Thymus (tissue), 11 donors: ENCODE data around the gene ZNF425. TPM values are rescaled to one million over a fixed set of nuclear protein-coding genes. Genes with fewer than 3 reads are reported as not detected.
"Not testable (repeated sequence)": the region's sequence is repeated elsewhere in the genome, so short reads cannot be mapped to it uniquely, and the experiment has no call there.

Experiments
- DNase-seq, 9 donors: peaks; one replicate each; pipeline ENCODE4 v3.0.0-alpha.2; 2013; ENCODE audit warnings: low spot score in 9 of 9, low read depth in 6 of 9, missing footprints in 1 of 9
- H3K27ac ChIP-seq, 2 donors: one replicate each; pipeline ENCODE4 v1.5.1; 2013; ENCODE audit warnings: control low read depth in 1 of 2, low read depth in 1 of 2, low read length in 1 of 2, mild to moderate bottlenecking in 1 of 2, moderate library complexity in 1 of 2
- H3K27me3 ChIP-seq, 2 donors: one replicate each; pipeline ENCODE4 v1.5.1; 2013; ENCODE audit warnings: low read length in 1 of 2; ENCODE audit not compliant: control insufficient read depth in 2 of 2, insufficient read depth in 1 of 2
- H3K36me3 ChIP-seq, 2 donors: one replicate each; pipeline ENCODE4 v1.5.1; 2013; ENCODE audit warnings: low read length in 1 of 2, mild to moderate bottlenecking in 1 of 2, moderate library complexity in 1 of 2; ENCODE audit not compliant: control insufficient read depth in 2 of 2, insufficient read depth in 2 of 2
- H3K4me1 ChIP-seq, 2 donors: one replicate each; pipeline ENCODE4 v1.5.1; 2013; ENCODE audit warnings: low read length in 2 of 2; ENCODE audit not compliant: control insufficient read depth in 2 of 2, insufficient read depth in 2 of 2
- H3K4me3 ChIP-seq, 2 donors: one replicate each; pipeline ENCODE4 v1.5.1; 2013; ENCODE audit warnings: low read length in 2 of 2, control low read depth in 1 of 2, mild to moderate bottlenecking in 1 of 2
- H3K9me3 ChIP-seq, 2 donors: one replicate each; pipeline ENCODE4 v1.5.1; 2013; ENCODE audit warnings: low read length in 1 of 2, mild to moderate bottlenecking in 1 of 2; ENCODE audit not compliant: control insufficient read depth in 2 of 2, insufficient read depth in 1 of 2
- WGBS: extraction: QIAGEN DNeasy Blood & Tissue Kit; methylation state at CpG from one replicate; pipeline ENCODE4 v1.1.7; 2013; 5-methylcytosine and 5-hydroxymethylcytosine counted together
- polyA plus RNA-seq: library from polyadenylated mRNA; stranded (reverse); fragments of 200-250 nt; gene quantifications from one replicate; pipeline ENCODE4 v1.2.3, GENCODE V29; 2013
- total RNA-seq: library from RNA; stranded (reverse); fragments of 120-200 nt; gene quantifications from one replicate; pipeline ENCODE4 v1.2.4, GENCODE V29; 2013
- donor health status: healthy.

The ZNF425 gene
- total and polyA plus RNA-seq, 2 donors, result 1.6 to 2.2 TPM

GRCh38 chr7:149104214-149104613 lies 21.9 kb downstream of the ZNF425 start:
- Histone ChIP-seq H3K9me3 (no peaks in the 10 kb centered on the region), H3K27me3 (no peaks in the 10 kb centered on the region), H3K27ac (no peak overlapping the region), H3K4me3 (no peak overlapping the region), H3K36me3 (no peaks in the 10 kb centered on the region), H3K4me1 (no peaks in the 10 kb centered on the region)
- WGBS, result 99% methylated on average over 35 of the region's 35 CpGs
- DNase-seq, result no peak

DNA sequence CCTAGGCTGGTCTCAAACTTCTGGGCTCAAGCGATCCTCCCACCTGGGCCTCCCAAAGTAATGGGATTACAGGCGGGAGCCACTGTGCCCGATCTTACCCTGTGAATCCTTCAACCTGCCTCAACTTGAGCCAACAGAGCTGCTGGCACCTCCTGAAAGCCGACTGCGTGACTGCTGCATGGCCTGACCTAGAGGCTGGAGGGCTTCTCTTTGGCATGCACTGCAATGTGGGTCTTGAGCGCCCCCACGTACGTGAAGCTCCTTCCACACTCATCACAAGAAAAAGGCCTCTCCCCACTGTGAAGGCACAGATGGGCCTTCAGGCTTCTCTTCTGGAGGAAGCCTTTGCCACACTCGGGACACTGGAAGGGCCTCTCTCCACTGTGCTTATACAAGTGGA lies 22.7 kb downstream of the ZNF425 start:
- Histone ChIP-seq H3K27me3 (no peaks in the 10 kb centered on the region), H3K4me3 (no peak overlapping the region), H3K9me3 (no peaks in the 10 kb centered on the region), H3K36me3 (no peaks in the 10 kb centered on the region), H3K27ac (no peak overlapping the region), H3K4me1 (no peaks in the 10 kb centered on the region)
- WGBS, result 98% methylated on average over 9 of the region's 9 CpGs
- no peak for DNase-seq

GRCh38 chr7:149102666-149103065 lies 23.5 kb downstream of the ZNF425 start:
- 98% methylated on average over 1 of the region's 1 CpG for WGBS
- H3K9me3 ChIP-seq, result no peaks in the 10 kb centered on the region
- no peak for DNase-seq
- H3K36me3 ChIP-seq, result no peaks in the 10 kb centered on the region
- no peaks in the 10 kb centered on the region for H3K4me1 ChIP-seq
- no peak overlapping the region for H3K27ac ChIP-seq
- H3K27me3 ChIP-seq, result no peaks in the 10 kb centered on the region
- no peak overlapping the region for H3K4me3 ChIP-seq

DNA sequence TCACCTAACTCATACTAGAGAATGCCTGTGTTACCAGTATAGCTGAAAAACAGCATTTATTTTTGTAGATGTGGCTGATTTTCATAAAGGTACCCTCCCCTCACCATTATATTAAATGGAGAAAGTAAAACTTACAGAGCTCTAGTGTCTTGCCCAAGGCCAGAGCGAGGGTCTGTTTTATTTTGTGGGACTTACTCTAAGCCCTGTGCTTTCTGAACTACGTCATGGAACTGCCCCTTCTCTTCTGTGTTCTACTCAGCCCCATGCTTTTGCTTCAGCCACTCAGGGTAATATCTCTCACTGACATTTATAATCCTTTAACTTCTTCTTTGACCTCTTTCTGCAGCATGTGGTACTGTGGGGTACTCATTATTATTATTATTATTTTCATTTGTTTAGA lies 25.3 kb downstream of the ZNF425 start:
- 98% methylated on average over 2 of the region's 2 CpGs for WGBS

DNA sequence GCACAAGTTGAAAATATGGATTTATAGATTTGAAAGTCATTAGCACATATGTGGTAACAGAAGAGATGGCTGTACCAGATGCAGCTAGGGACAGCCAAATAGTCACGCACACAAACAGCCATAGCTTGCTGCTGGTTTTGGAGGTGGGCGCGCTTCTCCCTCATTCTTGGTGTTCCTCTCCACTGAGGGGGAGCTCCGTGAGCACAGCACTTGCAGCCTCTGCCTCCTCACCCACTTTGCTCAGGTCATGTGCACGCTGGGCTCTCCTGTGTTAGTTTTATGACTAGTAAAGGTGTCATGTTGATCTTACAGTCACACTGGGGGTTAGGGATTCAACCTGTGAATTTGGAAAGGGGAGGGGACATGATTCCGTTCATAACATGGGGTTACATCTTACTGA lies 27.1 kb downstream of the ZNF425 start:
- 90% methylated on average over 6 of the region's 6 CpGs for WGBS

More for the DNA sequence above, 25.3 kb downstream of the ZNF425 start:
- Histone ChIP-seq H3K27ac (no peak overlapping the region), H3K9me3 (no peaks in the 10 kb centered on the region), H3K4me1 (no peaks in the 10 kb centered on the region), H3K4me3 (no peak overlapping the region), H3K36me3 (no peaks in the 10 kb centered on the region), H3K27me3 (no peaks in the 10 kb centered on the region)
- no peak for DNase-seq

DNA sequence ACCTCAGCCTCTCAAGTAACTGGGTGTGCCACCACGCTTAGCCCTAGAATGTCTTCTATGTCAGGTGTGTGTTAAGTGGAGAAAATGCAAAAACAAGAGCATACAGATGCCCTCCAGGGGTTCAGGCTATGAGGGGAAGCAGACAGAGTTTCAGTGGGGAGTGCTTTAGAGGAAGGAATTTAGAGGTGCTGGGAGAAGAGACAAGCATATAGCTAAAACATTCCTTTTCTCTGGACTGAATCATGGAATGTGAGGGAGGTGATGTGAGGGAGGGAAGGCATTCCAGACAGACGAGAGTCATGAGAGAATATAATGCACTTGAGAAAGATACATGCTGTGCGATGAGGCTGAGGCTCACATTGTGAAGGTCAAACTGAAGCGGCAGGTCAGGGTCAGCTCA lies 29.0 kb downstream of the ZNF425 start:
- WGBS, result 97% methylated on average over 4 of the region's 4 CpGs
- Histone ChIP-seq H3K4me1 (no peaks in the 10 kb centered on the region), H3K27me3 (no peaks in the 10 kb centered on the region), H3K36me3 (no peaks in the 10 kb centered on the region), H3K27ac (no peak overlapping the region), H3K4me3 (no peak overlapping the region), H3K9me3 (no peaks in the 10 kb centered on the region)
- no peak for DNase-seq

More for the DNA sequence above, 27.1 kb downstream of the ZNF425 start:
- Histone ChIP-seq H3K4me1 (no peaks in the 10 kb centered on the region), H3K36me3 (no peaks in the 10 kb centered on the region), H3K27ac (no peak overlapping the region), H3K27me3 (no peaks in the 10 kb centered on the region), H3K4me3 (no peak overlapping the region), H3K9me3 (no peaks in the 10 kb centered on the region)
- DNase-seq, result no peak

DNA sequence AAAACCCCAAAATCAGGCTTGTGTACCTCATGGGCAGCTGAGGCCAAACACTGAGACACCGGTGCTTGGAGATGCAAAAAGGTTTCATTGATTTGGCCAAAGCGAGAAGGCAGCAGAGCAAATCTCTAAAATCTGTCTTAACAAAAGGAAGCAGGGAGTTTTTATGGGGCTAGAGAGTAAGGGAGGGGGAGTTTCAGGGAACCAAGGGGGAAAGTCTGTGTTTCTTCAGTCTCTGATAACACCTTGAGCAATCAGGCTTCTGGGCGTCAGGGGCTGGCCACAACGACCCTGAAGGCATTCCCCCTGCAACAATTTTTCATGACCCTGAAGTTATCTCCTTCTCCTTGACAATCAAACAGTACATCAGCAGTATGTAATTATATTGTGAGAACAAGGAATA lies 32.9 kb downstream of the ZNF425 start:
- 84% methylated on average over 4 of the region's 4 CpGs for WGBS
- H3K27ac ChIP-seq, result no peak overlapping the region
- no peak for DNase-seq

DNA sequence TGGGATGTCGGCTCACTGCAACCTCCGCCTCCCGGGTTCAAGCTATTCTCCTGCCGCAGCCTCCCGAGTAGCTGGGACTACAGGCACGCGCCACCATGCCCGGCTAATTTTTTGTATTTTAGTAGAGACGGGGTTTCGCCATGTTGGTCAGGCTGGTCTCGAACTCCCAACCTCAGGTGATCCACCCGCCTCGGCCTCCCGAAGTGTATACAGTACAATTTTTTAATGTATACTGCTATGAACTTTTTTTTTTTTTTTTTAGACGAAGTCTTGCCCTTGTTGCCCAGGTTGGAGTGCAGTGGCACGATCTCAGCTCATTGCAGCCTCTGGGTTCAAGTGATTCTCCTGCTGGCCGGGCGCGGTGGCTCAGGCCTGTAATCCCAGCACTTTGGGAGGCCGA lies 33.9 kb downstream of the ZNF425 start:
- H3K4me3 ChIP-seq, DNase-seq, H3K4me1 ChIP-seq, H3K27me3 ChIP-seq, H3K36me3 ChIP-seq, H3K27ac ChIP-seq, H3K9me3 ChIP-seq: not testable (repeated sequence)
- 98% methylated on average over 20 of the region's 20 CpGs for WGBS

More for the DNA sequence above, 32.9 kb downstream of the ZNF425 start:
- Histone ChIP-seq H3K4me3 (no peak overlapping the region), H3K9me3 (no peaks in the 10 kb centered on the region), H3K4me1 (peaks cover 0 to 6% of the 10 kb centered on the region in 2 donors), H3K36me3 (no peaks in the 10 kb centered on the region), H3K27me3 (no peaks in the 10 kb centered on the region)

- H3K4me1 ChIP-seq, result peaks cover 0 to 6% of the 10 kb centered on the region in 2 donors
- no peaks in the 10 kb centered on the region for H3K27me3 ChIP-seq
- H3K9me3 ChIP-seq, result peaks cover 0 to 3% of the 10 kb centered on the region in 2 donors
- peaks cover 0 to 3% of the 10 kb centered on the region in 2 donors for H3K36me3 ChIP-seq
- DNase-seq, result peak; percentile 83 to 96 (median 92)
- peak within 1 kb of the TSS; percentile 77 to 94 for H3K4me3 ChIP-seq
- H3K27ac ChIP-seq, result peak within 1 kb of the TSS; percentile 97 to 98
- WGBS, result under 1% methylated on average over 77 of the region's 77 CpGs
These were observed 35.5 kb downstream of the ZNF425 start, which contains the start of gene ZNF786 for GRCh38 chr7:149090397-149091195. ZNF786 (minus strand) TSS chr7:149090718; CDS start chr7:149090640, 78 bp downstream.
